Measurements from ENCODE around the gene OR2V2. TPM values are rescaled to one million over a fixed set of nuclear protein-coding genes. Genes with fewer than 3 reads are reported as not detected.

The OR2V2 gene
- total and polyA plus RNA-seq, 10 of the 15 experiments (the other 5 are each of a cell fraction or from before 2014, with no cell fraction given): 0.26 TPM; not detected in 9

DNA sequence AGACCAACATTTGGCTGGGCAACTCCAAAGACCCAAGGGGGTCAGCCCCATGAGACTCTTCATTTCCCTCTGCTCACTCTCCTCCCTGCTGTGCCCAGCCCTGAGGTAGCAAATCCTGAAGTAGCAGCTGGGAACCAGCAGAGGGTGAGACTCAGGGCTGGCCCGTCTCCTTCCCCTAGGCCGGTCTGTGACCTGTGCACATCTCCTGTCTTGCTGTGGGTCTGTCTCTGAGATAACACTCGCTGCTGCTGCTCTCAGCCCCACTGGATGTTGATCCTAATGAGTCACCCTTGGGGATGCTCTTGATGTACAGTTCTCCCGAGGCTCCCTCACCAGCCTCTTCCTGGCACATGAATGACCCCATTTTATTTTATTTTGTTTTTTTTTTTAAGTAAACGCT lies 9.1 kb upstream of the OR2V2 start:
- ChIA-PET CTCF (interaction anchor here (0.7 to 1.3 kb wide), 3 partner anchors 12 to 269 kb away, joined by 4 read pairs; no protein-coding TSS in a partner anchor), RAD21 (ENCODE audit: unreplicated experiment) (interaction anchor here (0.5 to 1.5 kb wide), 2 partner anchors 9 kb away, joined by 3 to 4 read pairs; no protein-coding TSS in a partner anchor), SMC1A (ENCODE audit: uncharacterized antibody, unreplicated experiment) (interaction anchor here (0.5 kb wide), 1 partner anchor 909 kb away, joined by 3 read pairs; no protein-coding TSS in a partner anchor), POLR2A (interaction anchor here (1.4 kb wide), 1 partner anchor 10 kb away, joined by 3 read pairs; no protein-coding TSS in a partner anchor)
- no peak for TF ChIP-seq CUX1 (IDR thresholded peaks at IDR 0.05; ENCODE audit: insufficient replicate concordance, low read depth, low read length)
- TF ChIP-seq PML (IDR thresholded peaks at IDR 0.05; ENCODE audit: low read length): no peak
- no peak for TF ChIP-seq ZNF217 (IDR thresholded peaks at IDR 0.05)
- TF ChIP-seq ESRRA (IDR thresholded peaks at IDR 0.05; ENCODE audit: low read length): no peak
- Histone ChIP-seq H3K4me3 (no peak overlapping the region), H3K79me2 (ENCODE audit: control insufficient read depth, insufficient read depth, low read length) (no peaks in the 10 kb centered on the region), H3K9me3 (replicated peaks; ENCODE audit: control insufficient read depth, insufficient read depth, low read length) (peaks cover 1% of the 10 kb centered on the region; the same call in 1 of the 3 replicates), H3K4me2 (ENCODE audit: control insufficient read depth, insufficient read depth) (no peak overlapping the region), H3K27me3 (replicated peaks in 1 of 2; ENCODE audit: control insufficient read depth in 2 of 2, insufficient read depth in 2 of 2, low read length in 1 of 2) (no peaks in the 10 kb centered on the region; a peak in 1 of 4 replicates), H3K36me3 (ENCODE audit: control insufficient read depth in 2 of 2, insufficient read depth in 2 of 2, low read length in 1 of 2) (no peaks in the 10 kb centered on the region), H3K27ac (ENCODE audit: control insufficient read depth, insufficient read depth) (no peak overlapping the region), H2AFZ (ENCODE audit: control insufficient read depth, low read depth, low read length) (no peak overlapping the region), H4K20me1 (ENCODE audit: control insufficient read depth, insufficient read depth) (no peaks in the 10 kb centered on the region), H3K9ac (ENCODE audit: control insufficient read depth, insufficient read depth, low read length) (no peak overlapping the region), H3K4me1 (ENCODE audit: control insufficient read depth, insufficient read depth, low read length) (no peaks in the 10 kb centered on the region)
- in situ Hi-C loops (cut with MboI): no loop called here
- ATAC-seq (peak; percentile 31; the same call in 1 of the 3 replicates), DNase-seq (ENCODE audit: low read depth, low spot score) (no peak), FAIRE-seq (no peak)
- no TSS peak for BruUV-seq (replicated peaks)
- 50% methylated on average over 5 of the region's 5 CpGs for WGBS (ENCODE audit: insufficient coverage, insufficient replicate concordance, low lambda C conversion rate, missing lambda C conversion rate)
- intact Hi-C loops (cut with micrococcal nuclease; ENCODE audit: unreplicated experiment): no loop called here
